NCI-H526 (cell line): Measurements from ENCODE around the gene FAM20A.
A peak's percentile ranks its signal among the peaks of the same experiment; 100 is the strongest.
"Not testable (repeated sequence)": the region's sequence is repeated elsewhere in the genome, so short reads cannot be mapped to it uniquely, and the experiment has no call there.

ENCODE experiments used
- DNase-seq, 2 experiments: peaks; one replicate each; lab custom pipeline; 2025; lab: John Stamatoyannopoulos, UW

Gene FAM20A

DNA sequence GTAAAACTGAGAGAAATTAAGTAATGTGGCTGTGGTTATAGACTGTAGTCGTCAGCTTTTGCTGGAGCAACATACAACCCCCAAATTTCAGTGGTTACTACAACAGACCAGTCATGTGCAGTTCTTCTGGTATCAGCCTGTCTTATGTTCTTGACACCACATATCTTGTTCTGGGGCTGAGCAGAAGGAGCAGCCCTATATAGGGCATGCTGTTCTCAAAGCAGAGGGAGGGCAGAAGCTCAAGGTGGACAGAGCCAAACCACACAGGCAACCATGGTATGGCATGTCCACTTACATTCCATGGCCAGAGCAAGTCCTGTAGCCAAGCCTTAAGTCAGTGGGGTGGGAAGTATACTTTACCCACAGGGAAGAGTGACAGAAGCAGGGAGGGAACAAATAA is 81.3 kb downstream of the FAM20A start:
- DNase-seq: no peak

GRCh38 chr17:68519051-68519450 is 82.1 kb downstream of the FAM20A start:
- DNase-seq: not testable (repeated sequence)

DNA sequence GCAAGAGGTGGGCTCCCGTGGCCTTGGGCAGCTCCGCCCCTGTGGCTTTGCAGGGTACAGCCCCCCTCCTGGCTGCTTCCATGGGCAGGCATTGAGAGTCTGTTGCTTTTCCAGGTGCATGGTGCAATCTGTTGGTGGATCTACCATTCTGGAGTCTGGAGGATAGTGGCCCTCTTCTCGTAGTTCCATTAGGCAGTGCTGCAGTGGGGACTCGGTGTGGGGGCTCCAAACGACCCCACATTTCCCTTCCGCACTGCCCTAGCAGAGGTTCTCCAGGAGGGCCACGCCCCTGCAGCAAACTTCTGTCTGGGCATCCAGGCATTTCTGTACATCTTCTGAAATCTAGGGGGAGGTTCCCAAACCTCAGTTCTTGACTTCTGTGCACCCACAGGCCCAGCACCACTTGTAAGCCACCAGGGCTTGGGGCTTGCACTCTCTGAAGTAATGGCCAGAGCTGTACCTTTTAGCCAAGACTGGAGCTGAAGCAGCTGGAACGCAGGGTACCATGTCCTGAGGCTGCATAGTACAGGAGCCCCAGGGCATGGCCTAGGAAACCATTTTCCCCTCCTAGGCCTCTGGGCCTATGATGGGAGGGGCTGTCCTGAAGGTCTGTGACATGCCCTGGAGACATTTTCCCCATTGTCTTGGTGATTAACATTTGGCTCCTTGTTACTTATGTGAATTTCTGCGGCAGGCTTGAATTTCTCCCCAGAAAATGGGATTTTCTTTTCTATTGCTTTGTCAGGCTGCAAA is 82.9 kb downstream of the FAM20A start:
- DNase-seq: no peak

DNA sequence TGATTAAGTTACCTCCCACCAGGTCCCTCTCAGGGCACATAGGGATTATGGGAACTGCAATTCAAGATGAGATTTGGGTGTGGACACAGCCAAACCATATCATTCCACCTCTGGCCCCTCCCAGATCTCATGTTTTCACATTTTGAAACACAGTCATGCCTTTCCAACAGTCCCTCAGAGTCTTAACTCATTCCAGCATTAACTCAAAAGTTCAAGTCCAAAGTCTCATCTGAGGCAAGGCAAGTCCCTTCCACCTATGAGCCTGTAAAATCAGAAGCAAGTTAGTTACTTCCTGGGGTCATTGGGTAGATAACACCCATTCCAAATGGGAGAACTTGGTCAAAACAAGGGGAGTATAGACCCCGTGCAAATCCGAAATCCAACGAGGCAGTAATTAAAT is 83.6 kb downstream of the FAM20A start:
- not testable (repeated sequence) for DNase-seq

DNA sequence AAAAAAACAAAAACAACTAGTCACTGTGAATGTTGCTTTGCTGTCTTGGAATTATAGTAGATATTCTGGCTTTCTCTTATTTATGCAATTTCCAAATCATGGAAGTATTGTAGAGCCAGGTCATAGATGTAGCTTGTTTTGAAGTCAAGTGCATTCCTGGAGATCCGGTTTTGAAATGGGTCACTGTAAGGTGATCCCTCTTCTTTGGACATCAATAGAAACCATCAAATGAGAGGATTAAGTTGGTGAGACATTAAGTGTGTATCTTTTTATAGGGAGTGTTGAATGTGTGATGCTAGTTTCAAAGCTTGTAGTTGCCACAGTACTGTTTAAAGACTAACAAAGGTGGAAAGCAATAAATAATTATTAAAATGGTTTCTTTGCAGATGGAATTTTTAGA is 84.4 kb downstream of the FAM20A start:
- DNase-seq: no peak

- no peak for DNase-seq
Observed at GRCh38 chr17:68514831-68515635, 86.1 kb downstream of the FAM20A start.

- DNase-seq: no peak
Observed at GRCh38 chr17:68513932-68514331, 87.2 kb downstream of the FAM20A start.

GRCh38 chr17:68512960-68513474 is 88.2 kb downstream of the FAM20A start:
- peak in 1 of 2 experiments; percentile 33 for DNase-seq

GRCh38 chr17:68512247-68512959 is 88.8 kb downstream of the FAM20A start, which contains the start of gene PRKAR1A:
PRKAR1A (plus strand) TSS chr17:68512430; CDS start chr17:68515400, 2,970 bp downstream.
- peak; percentile 93 to 96 for DNase-seq

DNA sequence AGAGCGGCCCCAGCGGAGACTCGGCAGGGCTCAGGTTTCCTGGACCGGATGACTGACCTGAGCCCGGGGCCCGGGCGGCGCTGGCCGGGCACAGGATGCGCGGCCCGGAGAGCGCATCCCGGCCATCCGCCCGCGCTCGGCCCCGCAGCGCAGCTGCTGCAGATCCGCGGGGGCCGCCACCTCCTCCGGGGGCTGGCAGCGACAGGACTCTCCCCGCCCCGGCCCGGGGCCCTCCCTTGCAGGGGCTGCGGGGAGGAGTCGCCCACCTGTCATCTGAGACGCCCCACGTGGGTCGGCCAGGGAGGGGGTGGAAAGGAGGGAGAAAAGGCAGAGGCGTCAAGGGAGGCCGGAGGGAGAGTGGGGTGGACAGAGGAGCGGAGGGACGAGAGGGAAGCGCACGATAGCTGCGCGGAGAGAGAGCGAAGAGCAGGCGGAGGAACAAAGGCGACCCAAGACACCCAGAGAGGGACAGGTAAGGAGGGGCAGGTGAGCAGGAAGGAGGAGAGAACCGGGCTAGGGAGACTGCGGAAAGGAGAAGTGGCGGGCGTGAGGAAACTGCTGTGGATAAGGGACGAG is 89.4 kb downstream of the FAM20A start:
- peak; percentile 90 for DNase-seq

DNA sequence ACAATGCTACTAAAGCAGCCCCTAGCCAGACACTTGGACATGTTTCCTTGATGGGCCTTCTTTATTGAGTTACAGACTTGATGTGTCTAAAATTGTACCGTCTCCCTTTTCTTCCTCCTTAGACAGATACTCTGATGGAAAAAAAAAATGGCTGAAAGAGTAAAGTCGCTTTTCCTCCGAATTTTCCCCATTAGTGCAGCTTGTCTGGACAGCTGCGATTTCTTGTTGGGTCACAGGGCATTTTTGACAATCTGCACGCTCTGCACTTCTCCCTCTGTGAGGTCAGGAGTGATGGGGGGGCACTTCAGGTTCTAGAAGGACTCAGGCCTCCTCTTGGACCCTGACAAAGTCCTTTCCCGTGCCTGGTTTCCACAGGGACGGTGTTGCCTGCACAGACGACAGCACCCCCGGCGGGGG is 89.9 kb downstream of the FAM20A start:
- no peak for DNase-seq

DNA sequence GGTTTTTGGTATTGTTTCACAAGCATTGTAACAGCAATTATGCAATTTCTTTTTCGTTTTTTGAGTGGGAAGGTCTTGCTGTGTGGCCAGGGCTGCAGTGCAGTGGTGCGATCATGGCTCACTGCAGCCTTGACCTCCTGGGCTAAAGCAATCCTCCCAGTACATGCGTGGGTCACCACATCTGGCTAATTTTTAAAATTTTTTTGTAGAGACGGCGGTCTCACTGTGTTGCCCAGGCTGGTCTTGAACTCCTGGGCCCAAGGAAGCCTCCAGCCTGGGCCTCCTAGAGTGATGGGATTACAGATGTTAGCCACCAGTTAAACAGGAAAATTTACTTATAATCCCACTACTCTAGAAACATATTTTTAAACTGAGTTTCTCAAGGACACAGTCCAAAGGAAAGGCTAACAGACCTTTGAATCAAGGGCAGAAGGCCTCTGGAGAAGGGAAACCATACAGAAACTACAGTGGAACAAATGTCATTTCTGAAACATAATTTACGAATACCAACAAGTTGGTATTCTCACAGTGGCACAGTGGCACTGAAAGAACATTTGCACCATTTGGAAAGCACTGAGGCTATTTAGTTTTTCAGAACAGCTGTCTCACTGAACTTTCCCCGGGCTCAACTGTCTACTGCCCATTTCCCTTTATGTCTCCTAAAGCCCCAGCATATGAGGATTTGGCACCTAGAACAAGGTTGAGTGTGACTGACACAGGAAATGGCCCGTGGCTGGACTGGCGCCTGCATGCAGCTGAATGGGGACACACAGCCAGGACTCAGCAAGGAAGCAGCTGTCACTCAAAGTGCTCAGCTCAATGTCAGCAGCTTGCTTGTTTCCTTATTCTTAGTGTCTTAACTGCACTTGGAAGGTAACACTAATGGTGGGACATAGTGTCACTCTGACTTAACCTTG is 91.8 kb downstream of the FAM20A start:
- peak in 1 of 2 experiments; percentile 6 for DNase-seq

- no peak for DNase-seq
Observed at GRCh38 chr17:68507576-68507975, 93.6 kb downstream of the FAM20A start.

DNA sequence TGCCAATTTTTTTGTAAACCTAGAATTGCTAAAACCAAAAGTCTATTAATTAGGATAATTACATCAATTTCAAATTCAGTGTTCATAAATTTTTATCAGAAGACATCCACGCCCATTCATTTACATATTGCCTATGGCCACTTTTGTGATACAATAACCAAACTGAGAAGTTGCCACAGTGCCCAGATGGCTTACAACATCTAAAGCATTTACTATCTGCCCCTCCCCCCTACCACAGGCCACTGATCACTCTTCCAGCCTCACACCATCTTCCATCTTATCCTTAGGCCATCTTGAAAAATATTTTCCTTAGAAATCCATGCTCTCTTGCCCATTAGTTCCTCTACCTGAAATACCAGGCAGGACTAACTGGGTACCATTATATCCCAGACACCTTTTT is 95.2 kb downstream of the FAM20A start:
- DNase-seq: no peak

DNA sequence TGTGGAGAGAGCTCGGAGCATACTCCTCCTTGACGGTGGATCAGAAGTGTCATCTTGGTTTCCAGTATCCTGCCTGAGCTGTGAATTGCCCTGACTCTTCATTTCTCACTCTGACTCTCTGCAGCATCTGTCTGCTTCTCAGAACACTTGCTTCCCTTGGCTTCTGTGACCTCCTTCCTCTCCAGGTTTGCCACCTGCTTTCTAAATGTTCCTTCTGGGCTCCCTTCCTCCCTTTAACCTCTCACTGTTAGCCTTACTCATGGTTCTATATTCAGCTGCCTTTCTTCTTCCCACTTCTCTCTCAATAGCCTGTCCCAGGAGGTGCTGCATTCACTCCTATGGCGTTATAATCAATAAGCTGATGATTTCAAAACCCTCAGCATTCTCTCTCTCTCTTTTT is 100.1 kb downstream of the FAM20A start:
- no peak for DNase-seq

- DNase-seq: no peak
Observed at GRCh38 chr17:68499587-68499986, 101.6 kb downstream of the FAM20A start.

GRCh38 chr17:68498479-68499326 is 102.5 kb downstream of the FAM20A start:
- no peak for DNase-seq

GRCh38 chr17:68497885-68498319 is 103.3 kb downstream of the FAM20A start:
- DNase-seq: no peak

DNA sequence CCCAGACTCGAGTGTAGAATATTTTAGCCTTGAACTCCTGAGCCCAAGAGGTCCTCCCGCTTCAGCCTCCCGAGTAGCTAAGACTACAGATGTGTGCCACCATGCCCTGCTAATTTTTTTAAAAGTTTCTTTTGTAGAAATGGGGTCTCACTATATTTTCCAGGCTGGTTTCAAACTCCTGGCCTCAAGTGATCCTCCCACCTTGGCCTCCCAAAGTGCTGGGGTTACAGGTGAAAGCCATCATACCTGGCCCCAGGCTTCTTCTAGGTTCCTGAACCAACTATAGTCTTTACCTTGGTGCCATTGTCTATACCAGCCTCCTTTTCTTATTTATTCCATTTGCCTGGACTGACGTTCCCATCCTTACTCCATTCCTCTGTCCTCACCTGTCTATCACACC is 106.1 kb downstream of the FAM20A start:
- DNase-seq: no peak
